ENCODE data around the gene PPP2R3B. TPM values are rescaled to one million over a fixed set of nuclear protein-coding genes. Genes with fewer than 3 reads are reported as not detected.
"Not testable (repeated sequence)": the region's sequence is repeated elsewhere in the genome, so short reads cannot be mapped to it uniquely, and the experiment has no call there.

PPP2R3B gene
- total and polyA plus RNA-seq, 11 donors, result 60.9 to 186 (median 113) TPM

GRCh38 chrX:327660-328126 is 59.0 kb downstream of the PPP2R3B start:
- H3K9me3 ChIP-seq, result no peaks in the 10 kb centered on the region
- peak in 4 of 5 donors; percentile 14 to 55 (median 18) for DNase-seq
- H3K4me3 ChIP-seq, result no peak overlapping the region
- intact Hi-C loops (cut with DNase I), result no loop called here
- TF ChIP-seq CTCF (IDR thresholded peaks at IDR 0.05) (no peak), POLR2A (IDR thresholded peaks at IDR 0.05) (no peak)
- no peak overlapping the region for H3K27ac ChIP-seq
- no peak for ATAC-seq
- peaks cover 0 to under 1% (median 0%) of the 10 kb centered on the region in 9 donors for H3K36me3 ChIP-seq
- peaks cover 0 to 25% (median 5%) of the 10 kb centered on the region in 9 donors for H3K27me3 ChIP-seq
- H3K4me1 ChIP-seq, result peaks cover 0 to 16% (median 8%) of the 10 kb centered on the region in 12 donors
- 87 to 90% (median 88%) methylated on average over 31 to 33 of the region's 33 CpGs for WGBS, 4 donors

GRCh38 chrX:324664-325063 is 62.0 kb downstream of the PPP2R3B start:
- H3K4me3 ChIP-seq; H3K36me3 ChIP-seq; H3K27ac ChIP-seq; intact Hi-C loops (cut with DNase I); H3K9me3 ChIP-seq; ATAC-seq: not testable (repeated sequence)
- peak in 3 of 5 donors; percentile 13 to 34 (median 15) for DNase-seq
- peaks cover 0 to 19% (median 10%) of the 10 kb centered on the region in 12 donors for H3K4me1 ChIP-seq
- peaks cover 0 to 11% (median 0%) of the 10 kb centered on the region in 9 donors for H3K27me3 ChIP-seq
- WGBS, 4 donors, result 71 to 90% (median 83%) methylated on average over 14 of the region's 14 CpGs

- H3K36me3 ChIP-seq, result no peaks in the 10 kb centered on the region
- WGBS, 4 donors, result 43 to 75% (median 68%) methylated on average over 32 to 38 of the region's 38 CpGs
- peaks cover 0 to 11% (median 0%) of the 10 kb centered on the region in 9 donors for H3K27me3 ChIP-seq
- intact Hi-C loops (cut with DNase I), result no loop called here
- H3K27ac ChIP-seq, result no peak overlapping the region
- H3K4me3 ChIP-seq, result no peak overlapping the region
- ATAC-seq (peak; percentile 1 to 57 (median 45)), DNase-seq (peak in 4 of 5 donors; percentile 38 to 58 (median 51))
- no peaks in the 10 kb centered on the region for H3K9me3 ChIP-seq
- no peak for TF ChIP-seq POLR2A (IDR thresholded peaks at IDR 0.05)
- TF ChIP-seq CTCF (IDR thresholded peaks at IDR 0.05), result peak in 4 of 12 donors; percentile 12 to 29 (median 20)
- H3K4me1 ChIP-seq, result peaks cover 0 to 22% (median 13%) of the 10 kb centered on the region in 12 donors
Measured at GRCh38 chrX:323721-324628, 62.7 kb downstream of the PPP2R3B start.

GRCh38 chrX:320126-320783 is 66.5 kb downstream of the PPP2R3B start:
- 8 to 18% (median 11%) methylated on average over 19 to 24 of the region's 24 CpGs for WGBS, 4 donors
- Histone ChIP-seq H3K4me1 (peaks cover 0 to 26% (median 13%) of the 10 kb centered on the region in 12 donors), H3K36me3 (peaks cover 0 to 11% (median 3%) of the 10 kb centered on the region in 9 donors), H3K27ac (peak overlapping the region in 3 of 12 donors; percentile 86 to 89 (median 89)), H3K9me3 (no peaks in the 10 kb centered on the region), H3K4me3 (peak overlapping the region; percentile 74 to 99 (median 94)), H3K27me3 (peaks cover 0 to 11% (median 0%) of the 10 kb centered on the region in 9 donors)
- DNase-seq (peak; percentile 19 to 65 (median 27)), ATAC-seq (no peak)
- intact Hi-C loops (cut with DNase I), result no loop called here
- TF ChIP-seq CTCF (IDR thresholded peaks at IDR 0.05) (no peak), POLR2A (IDR thresholded peaks at IDR 0.05) (no peak)

Measured in heart left ventricle (tissue), 16 donors.